HCT116 (cell line): Measurements from ENCODE around the gene IRGQ. TPM values are rescaled to one million over a fixed set of nuclear protein-coding genes. Genes with fewer than 3 reads are reported as not detected.

Source experiments
- ATAC-seq: fragments of 200-7000 bp; cut with Tn5 transposase; 2 replicates; pipeline ENCODE4 v1.9.1; 2020; ENCODE audit warnings: mild to moderate bottlenecking, moderate library complexity
- BruUV-seq: library from RNA; stranded (reverse); fragments of 400-500 nt; replicated peaks from 2 replicates; lab custom pipeline; 2021; lab: Mats Ljungman, UMichigan
- CTCF ChIA-PET: fragments of 300-600 bp; sonication (Branson Sonifier 250); formaldehyde crosslinking; loops from one replicate; lab custom pipeline; 2021; ENCODE audit warnings: antibody characterized with exemption; lab: Charles Lee
- POLR2A ChIA-PET: fragments of 300-600, 350-600 bp; sonication (Branson Sonifier 250); formaldehyde crosslinking; loops from one replicate; lab custom pipeline; 2021; ENCODE audit warnings: antibody characterized with exemption; lab: Charles Lee
- RAD21 ChIA-PET, 2 experiments: fragments of 300-600 bp; sonication (Branson Sonifier 250); formaldehyde crosslinking; loops; one replicate each; lab custom pipeline; 2023; ENCODE audit warnings: low total read pairs in 2 of 2; ENCODE audit not compliant: uncharacterized antibody in 2 of 2, unreplicated experiment in 2 of 2, low non-redundant PET in 1 of 2; lab: Charles Lee
- DNase-seq: peaks from one replicate; pipeline ENCODE4 v3.0.0-alpha.2; 2010; ENCODE audit warnings: low read depth, low spot score
- H2AFZ ChIP-seq: fragments of 200-600 bp; shearing (Covaris generic), sonication (generic); 2 replicates; pipeline ENCODE4 v1.6.1; 2017; ENCODE audit warnings: low read depth, mixed run types, mixed read lengths, antibody characterized with exemption, low read length; ENCODE audit not compliant: poor library complexity, severe bottlenecking
- H3K27ac ChIP-seq: 2 replicates; pipeline ENCODE4 v1.5.1; 2012; ENCODE audit warnings: low read depth, low read length
- H3K27me3 ChIP-seq: fragments of 200-600 bp; sonication (generic); 2 replicates; pipeline ENCODE4 v1.6.1; 2016; ENCODE audit warnings: mixed run types, low read length, mixed read lengths; ENCODE audit not compliant: insufficient read depth
- H3K36me3 ChIP-seq, 2 experiments: fragments of 200-500 bp in 1 of 2; fragments of 200-600 bp in 1 of 2; sonication (Bioruptor generic) in 1 of 2; sonication (generic) in 1 of 2; 2 replicates each; pipeline versions ENCODE4 v1.5.1 to v1.6.1; 2014 to 2016; ENCODE audit warnings: low read length in 2 of 2, inconsistent platforms in 1 of 2, mixed read lengths in 1 of 2, mixed run types in 1 of 2; ENCODE audit not compliant: insufficient read depth in 2 of 2, control insufficient read depth in 1 of 2
- H3K4me1 ChIP-seq, 2 experiments: fragments of 200-600 bp in 1 of 2; sonication (generic) in 1 of 2; 2 replicates each; pipeline versions ENCODE4 v1.5.1 to v1.6.1; 2012 to 2017; ENCODE audit warnings: low read length in 2 of 2, inconsistent platforms in 1 of 2, mild to moderate bottlenecking in 1 of 2, mixed read lengths in 1 of 2, mixed run types in 1 of 2, moderate library complexity in 1 of 2; ENCODE audit not compliant: insufficient read depth in 2 of 2, control insufficient read depth in 1 of 2
- H3K4me2 ChIP-seq: fragments of 200-600 bp; sonication (generic); 2 replicates; pipeline ENCODE4 v1.6.1; 2017; ENCODE audit warnings: mixed run types, low read length, mixed read lengths
- H3K4me3 ChIP-seq, 2 experiments: fragments of 200-600 bp in 1 of 2; sonication (generic) in 1 of 2; replicated peaks in 1 of 2; 2 replicates each; pipeline ENCODE4 v1.5.1; 2011 to 2016; ENCODE audit warnings: low read length in 2 of 2, control low read depth in 1 of 2, low read depth in 1 of 2, mild to moderate bottlenecking in 1 of 2, mixed read lengths in 1 of 2, mixed run types in 1 of 2
- H3K79me2 ChIP-seq: fragments of 200-600 bp; sonication (generic); 2 replicates; pipeline ENCODE4 v1.6.1; 2017; ENCODE audit warnings: mild to moderate bottlenecking, mixed run types, low read length, moderate library complexity, mixed read lengths; ENCODE audit not compliant: insufficient read depth
- H3K9ac ChIP-seq: fragments of 200-600 bp; sonication (generic); 2 replicates; pipeline ENCODE4 v1.6.1; 2016; ENCODE audit warnings: low read length, mixed read lengths
- H3K9me2 ChIP-seq: fragments of 200-600 bp; sonication (generic), shearing (Covaris generic); 2 replicates; pipeline ENCODE4 v1.6.1; 2017; ENCODE audit warnings: mixed run types, mild to moderate bottlenecking, moderate library complexity; ENCODE audit not compliant: insufficient read depth
- H3K9me3 ChIP-seq, 2 experiments: fragments of 200-500 bp in 1 of 2; fragments of 200-600 bp in 1 of 2; sonication (Bioruptor generic) in 1 of 2; sonication (generic) in 1 of 2; 2 replicates each; pipeline ENCODE4 v1.6.1; 2014 to 2017; ENCODE audit warnings: low read length in 2 of 2, mixed read lengths in 2 of 2, inconsistent platforms in 1 of 2, low read depth in 1 of 2, mild to moderate bottlenecking in 1 of 2, mixed run types in 1 of 2, moderate library complexity in 1 of 2; ENCODE audit not compliant: control insufficient read depth in 1 of 2, insufficient read depth in 1 of 2
- H4K20me1 ChIP-seq: fragments of 200-600 bp; sonication (generic), shearing (Covaris generic); 2 replicates; pipeline ENCODE4 v1.6.1; 2017; ENCODE audit warnings: mixed run types, mild to moderate bottlenecking, moderate library complexity; ENCODE audit not compliant: insufficient read depth
- CEBPB ChIP-seq: IDR thresholded peaks from 2 replicates; pipeline ENCODE4 v1.6.1; 2012; ENCODE audit warnings: low read depth
- EGR1 ChIP-seq: IDR thresholded peaks from 2 replicates; pipeline ENCODE4 v1.6.1; 2012; ENCODE audit warnings: low read depth
- EZH2 ChIP-seq: fragments of 200-600 bp; sonication (generic); IDR thresholded peaks from 2 replicates; pipeline ENCODE4 v1.6.1; 2017; ENCODE audit warnings: antibody characterized with exemption, mixed run types
- EZH2phosphoT487 ChIP-seq: fragments of 200-600 bp; IDR thresholded peaks from 2 replicates; pipeline ENCODE4 v1.6.1; 2018; ENCODE audit warnings: antibody characterized with exemption, borderline replicate concordance
- MAX ChIP-seq: IDR thresholded peaks from 2 replicates; pipeline ENCODE4 v1.6.1; 2012
- POLR2A ChIP-seq: IDR thresholded peaks from 2 replicates; pipeline ENCODE4 v1.7.0; 2011; ENCODE audit warnings: borderline replicate concordance; ENCODE audit not compliant: insufficient read depth, insufficient read length; ENCODE audit errors: extremely low read depth
- SIN3A ChIP-seq: IDR thresholded peaks from 2 replicates; pipeline ENCODE4 v1.6.1; 2012; ENCODE audit warnings: low read depth
- SRF ChIP-seq: IDR thresholded peaks from 2 replicates; pipeline ENCODE4 v1.6.1; 2012; ENCODE audit warnings: low read depth
- TCF7L2 ChIP-seq: IDR thresholded peaks from 2 replicates; pipeline ENCODE4 v1.7.0; 2011; ENCODE audit warnings: borderline replicate concordance, inconsistent platforms; ENCODE audit not compliant: insufficient read depth, insufficient read length; ENCODE audit errors: extremely low read depth
- ZFX ChIP-seq: fragments of 450-650 bp; IDR thresholded peaks from 2 replicates; pipeline ENCODE4 v1.6.1; 2017
- ZNF274 ChIP-seq: fragments of 200-500 bp; sonication (Bioruptor generic); IDR thresholded peaks from 2 replicates; pipeline ENCODE4 v1.6.1; 2014; ENCODE audit warnings: mild to moderate bottlenecking, low read depth, low read length, inconsistent platforms
- intact Hi-C: fragments of 100-400 bp; cut with micrococcal nuclease; formaldehyde crosslinking; loops from 2 replicates; pipeline ENCODE4 v1.10.0; 2022
- total RNA-seq: library from RNA; stranded (reverse); gene quantifications from one replicate; pipeline ENCODE4 v1.2.1, GENCODE V29; 2021; ENCODE audit not compliant: unreplicated experiment
- TF ChIP-seq, protein P1 (sequence below): IDR thresholded peaks from 2 replicates; pipeline ENCODE4 v1.6.1; 2011; ENCODE audit warnings: mild to moderate bottlenecking, low read length, moderate library complexity; ENCODE audit not compliant: insufficient replicate concordance; ENCODE audit errors: extremely low read depth

The IRGQ gene
- total RNA-seq, 1 experiment from 2014 or later, result 14.6 TPM

DNA sequence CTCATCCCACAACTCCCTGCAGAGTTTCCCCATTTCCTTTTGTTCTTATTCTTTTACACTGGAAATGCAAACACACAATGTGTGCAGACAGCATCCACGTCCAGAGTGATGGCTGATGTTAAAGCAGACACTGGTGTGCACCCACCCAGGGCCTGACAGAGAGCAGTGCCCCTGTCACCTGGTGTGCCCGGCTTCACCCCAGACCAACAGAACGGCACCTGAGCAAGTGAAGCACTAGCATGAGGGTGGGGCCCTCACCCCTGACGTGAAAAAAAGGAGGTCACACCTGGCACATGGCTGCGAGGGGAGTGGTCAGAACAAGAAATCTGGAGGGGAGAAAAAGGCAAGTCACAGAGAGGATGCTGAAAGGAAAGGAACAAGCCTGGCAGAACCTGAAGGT lies 50.7 kb downstream of the IRGQ start:
- H3K4me1 ChIP-seq, result no peaks in the 10 kb centered on the region
- CTCF ChIA-PET, result interaction anchor here (1.5 kb wide), 1 partner anchor 10 kb away, joined by 7 read pairs; no protein-coding TSS in a partner anchor
- no peaks in the 10 kb centered on the region for H4K20me1 ChIP-seq
- intact Hi-C loops, result no loop called here
- BruUV-seq, result no TSS peak
- no peak overlapping the region for H2AFZ ChIP-seq
- DNase-seq, result no peak
- POLR2A ChIA-PET, result no interaction called here
- TF ChIP-seq CEBPB (no peak), EGR1 (no peak), ZNF274 (no peak), ZFX (no peak), EZH2phosphoT487 (no peak), TCF7L2 (no peak)
- TF ChIP-seq, protein P1, sequence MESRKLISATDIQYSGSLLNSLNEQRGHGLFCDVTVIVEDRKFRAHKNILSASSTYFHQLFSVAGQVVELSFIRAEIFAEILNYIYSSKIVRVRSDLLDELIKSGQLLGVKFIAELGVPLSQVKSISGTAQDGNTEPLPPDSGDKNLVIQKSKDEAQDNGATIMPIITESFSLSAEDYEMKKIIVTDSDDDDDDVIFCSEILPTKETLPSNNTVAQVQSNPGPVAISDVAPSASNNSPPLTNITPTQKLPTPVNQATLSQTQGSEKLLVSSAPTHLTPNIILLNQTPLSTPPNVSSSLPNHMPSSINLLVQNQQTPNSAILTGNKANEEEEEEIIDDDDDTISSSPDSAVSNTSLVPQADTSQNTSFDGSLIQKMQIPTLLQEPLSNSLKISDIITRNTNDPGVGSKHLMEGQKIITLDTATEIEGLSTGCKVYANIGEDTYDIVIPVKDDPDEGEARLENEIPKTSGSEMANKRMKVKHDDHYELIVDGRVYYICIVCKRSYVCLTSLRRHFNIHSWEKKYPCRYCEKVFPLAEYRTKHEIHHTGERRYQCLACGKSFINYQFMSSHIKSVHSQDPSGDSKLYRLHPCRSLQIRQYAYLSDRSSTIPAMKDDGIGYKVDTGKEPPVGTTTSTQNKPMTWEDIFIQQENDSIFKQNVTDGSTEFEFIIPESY, result no peak
- TF ChIP-seq, all 23 proteins: peak for 0
- H3K4me3 ChIP-seq, result no peak overlapping the region
- ATAC-seq, result no peak
- RAD21 ChIA-PET, result no interaction called here
- H3K9me3 ChIP-seq, result no peaks in the 10 kb centered on the region
- no peaks in the 10 kb centered on the region for H3K27me3 ChIP-seq
- no peak overlapping the region for H3K4me2 ChIP-seq
- no peaks in the 10 kb centered on the region for H3K9me2 ChIP-seq
- no peak overlapping the region for H3K9ac ChIP-seq
- H3K36me3 ChIP-seq, result peaks cover 3 to 10% of the 10 kb centered on the region in 2 experiments; a peak in 3 of 4 replicates
- no peaks in the 10 kb centered on the region for H3K79me2 ChIP-seq
- no peak overlapping the region for H3K27ac ChIP-seq

- ATAC-seq (no peak), DNase-seq (no peak)
- ChIA-PET CTCF (no interaction called here), POLR2A (no interaction called here), RAD21 (no interaction called here)
- Histone ChIP-seq H3K9me3 (no peaks in the 10 kb centered on the region), H3K4me3 (no peak overlapping the region), H4K20me1 (no peaks in the 10 kb centered on the region), H3K27me3 (no peaks in the 10 kb centered on the region), H3K36me3 (peaks cover 3 to 10% of the 10 kb centered on the region in 2 experiments; a peak in 3 of 4 replicates), H3K9ac (no peak overlapping the region), H3K79me2 (no peaks in the 10 kb centered on the region), H2AFZ (no peak overlapping the region), H3K27ac (no peak overlapping the region), H3K4me2 (no peak overlapping the region), H3K4me1 (no peaks in the 10 kb centered on the region), H3K9me2 (no peaks in the 10 kb centered on the region)
- intact Hi-C loops, result no loop called here
- no TSS peak for BruUV-seq
- TF ChIP-seq EZH2phosphoT487 (no peak), EZH2 (no peak), CEBPB (no peak), MAX (no peak), POLR2A (no peak), SRF (no peak), SIN3A (no peak)
- TF ChIP-seq, protein P1, result no peak
Measured at GRCh38 chr19:43544077-43544476, 51.9 kb downstream of the IRGQ start.
